ENCODE measurements around the gene LEUTX.

LEUTX gene

GRCh38 chr19:39737351-39737750 lies 41.3 kb upstream of the LEUTX start:
- peaks cover 6% of the 10 kb centered on the region; the same call in 1 of the 2 replicates for H3K27me3 ChIP-seq (ENCODE audit: insufficient read depth, low read length)
- H3K9me2 ChIP-seq (ENCODE audit: low read depth, low read length): no peaks in the 10 kb centered on the region; the same call in 1 of the 2 replicates
- H3K36me3 ChIP-seq (ENCODE audit: insufficient read depth, low read length): no peaks in the 10 kb centered on the region
- H3K4me3 ChIP-seq (ENCODE audit: low read depth, low read length, poor library complexity, severe bottlenecking): no peak overlapping the region
- no peaks in the 10 kb centered on the region for H3F3A ChIP-seq (ENCODE audit: insufficient read depth, low read length)
- H2AFZ ChIP-seq (ENCODE audit: low read length): no peak overlapping the region
- no peaks in the 10 kb centered on the region for H3K79me2 ChIP-seq (ENCODE audit: insufficient read depth, low read length)
- H3K27ac ChIP-seq (ENCODE audit: low read depth, low read length, poor library complexity, severe bottlenecking): no peak overlapping the region
- no peaks in the 10 kb centered on the region for H3K4me1 ChIP-seq (ENCODE audit: insufficient read depth, low read length, severe bottlenecking)
- H3K9ac ChIP-seq (ENCODE audit: low read length): no peak overlapping the region
- no peaks in the 10 kb centered on the region for H3K9me3 ChIP-seq (ENCODE audit: low read length)
- H4K20me1 ChIP-seq (ENCODE audit: insufficient read depth, low read length): no peaks in the 10 kb centered on the region
- TF ChIP-seq EZH2 (IDR thresholded peaks at IDR 0.05; ENCODE audit: borderline replicate concordance, low read length): no peak
- TF ChIP-seq, protein P1, sequence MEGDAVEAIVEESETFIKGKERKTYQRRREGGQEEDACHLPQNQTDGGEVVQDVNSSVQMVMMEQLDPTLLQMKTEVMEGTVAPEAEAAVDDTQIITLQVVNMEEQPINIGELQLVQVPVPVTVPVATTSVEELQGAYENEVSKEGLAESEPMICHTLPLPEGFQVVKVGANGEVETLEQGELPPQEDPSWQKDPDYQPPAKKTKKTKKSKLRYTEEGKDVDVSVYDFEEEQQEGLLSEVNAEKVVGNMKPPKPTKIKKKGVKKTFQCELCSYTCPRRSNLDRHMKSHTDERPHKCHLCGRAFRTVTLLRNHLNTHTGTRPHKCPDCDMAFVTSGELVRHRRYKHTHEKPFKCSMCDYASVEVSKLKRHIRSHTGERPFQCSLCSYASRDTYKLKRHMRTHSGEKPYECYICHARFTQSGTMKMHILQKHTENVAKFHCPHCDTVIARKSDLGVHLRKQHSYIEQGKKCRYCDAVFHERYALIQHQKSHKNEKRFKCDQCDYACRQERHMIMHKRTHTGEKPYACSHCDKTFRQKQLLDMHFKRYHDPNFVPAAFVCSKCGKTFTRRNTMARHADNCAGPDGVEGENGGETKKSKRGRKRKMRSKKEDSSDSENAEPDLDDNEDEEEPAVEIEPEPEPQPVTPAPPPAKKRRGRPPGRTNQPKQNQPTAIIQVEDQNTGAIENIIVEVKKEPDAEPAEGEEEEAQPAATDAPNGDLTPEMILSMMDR (IDR thresholded peaks at IDR 0.05; ENCODE audit: low read length): no peak
- H3K4me2 ChIP-seq (ENCODE audit: low read length): no peak overlapping the region

- Histone ChIP-seq H3K4me3 (ENCODE audit: low read depth, low read length, poor library complexity, severe bottlenecking) (no peak within 1 kb of the TSS), H3K9me2 (ENCODE audit: low read depth, low read length) (no peaks in the 10 kb centered on the region; the same call in 1 of the 2 replicates), H3K9ac (ENCODE audit: low read length) (no peak within 1 kb of the TSS), H3K4me1 (ENCODE audit: insufficient read depth, low read length, severe bottlenecking) (no peaks in the 10 kb centered on the region), H3K27me3 (ENCODE audit: insufficient read depth, low read length) (peaks cover 6% of the 10 kb centered on the region; the same call in 1 of the 2 replicates), H3K9me3 (ENCODE audit: low read length) (no peaks in the 10 kb centered on the region), H4K20me1 (ENCODE audit: insufficient read depth, low read length) (no peaks in the 10 kb centered on the region), H3F3A (ENCODE audit: insufficient read depth, low read length) (no peaks in the 10 kb centered on the region), H3K27ac (ENCODE audit: low read depth, low read length, poor library complexity, severe bottlenecking) (no peak within 1 kb of the TSS), H3K36me3 (ENCODE audit: insufficient read depth, low read length) (no peaks in the 10 kb centered on the region), H3K4me2 (ENCODE audit: low read length) (no peak within 1 kb of the TSS), H2AFZ (ENCODE audit: low read length) (no peak within 1 kb of the TSS), H3K79me2 (ENCODE audit: insufficient read depth, low read length) (no peaks in the 10 kb centered on the region)
- TF ChIP-seq, protein P1 (IDR thresholded peaks at IDR 0.05; ENCODE audit: low read length): no peak
- TF ChIP-seq EZH2 (IDR thresholded peaks at IDR 0.05; ENCODE audit: borderline replicate concordance, low read length): no peak
Observed at GRCh38 chr19:39737891-39738290, 40.8 kb upstream of the LEUTX start, which contains the start of gene CLC. Gene CLC, minus strand, starts transcription at chr19:39738029. Its CDS starts 77 bp downstream, at chr19:39737952.

DNA sequence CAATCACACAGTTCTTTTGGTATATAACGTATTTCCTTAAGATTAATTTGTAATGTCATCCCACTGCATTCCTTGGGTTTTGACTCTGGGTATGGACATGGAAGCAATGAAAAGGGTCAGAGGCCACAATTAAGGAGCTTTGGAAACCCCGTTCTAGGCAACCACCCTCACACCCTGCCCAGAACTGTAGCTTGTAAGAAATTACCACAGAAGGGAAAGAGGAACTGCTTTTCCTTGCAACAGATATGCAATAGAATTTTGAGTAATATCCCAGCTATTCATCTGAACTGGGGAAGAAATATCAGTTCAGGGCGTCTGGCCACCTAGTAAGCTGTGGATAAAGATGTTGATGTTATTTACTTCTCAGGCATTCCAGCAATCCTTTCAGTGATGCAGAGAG lies 39.8 kb upstream of the LEUTX start:
- H3F3A ChIP-seq (ENCODE audit: insufficient read depth, low read length): no peaks in the 10 kb centered on the region
- no peak overlapping the region for H2AFZ ChIP-seq (ENCODE audit: low read length)
- TF ChIP-seq, protein P1 (IDR thresholded peaks at IDR 0.05; ENCODE audit: low read length): no peak
- TF ChIP-seq EZH2 (IDR thresholded peaks at IDR 0.05; ENCODE audit: borderline replicate concordance, low read length): no peak
- H3K4me1 ChIP-seq (ENCODE audit: insufficient read depth, low read length, severe bottlenecking): no peaks in the 10 kb centered on the region
- H3K4me3 ChIP-seq (ENCODE audit: low read depth, low read length, poor library complexity, severe bottlenecking): no peak overlapping the region
- no peaks in the 10 kb centered on the region for H3K9me3 ChIP-seq (ENCODE audit: low read length)
- no peaks in the 10 kb centered on the region for H3K79me2 ChIP-seq (ENCODE audit: insufficient read depth, low read length)
- no peaks in the 10 kb centered on the region for H3K36me3 ChIP-seq (ENCODE audit: insufficient read depth, low read length)
- no peak overlapping the region for H3K27ac ChIP-seq (ENCODE audit: low read depth, low read length, poor library complexity, severe bottlenecking)
- no peaks in the 10 kb centered on the region for H3K9me2 ChIP-seq (ENCODE audit: low read depth, low read length)
- peaks cover 6% of the 10 kb centered on the region; the same call in 1 of the 2 replicates for H3K27me3 ChIP-seq (ENCODE audit: insufficient read depth, low read length)
- no peak overlapping the region for H3K9ac ChIP-seq (ENCODE audit: low read length)
- no peaks in the 10 kb centered on the region for H4K20me1 ChIP-seq (ENCODE audit: insufficient read depth, low read length)
- no peak overlapping the region for H3K4me2 ChIP-seq (ENCODE audit: low read length)
